NCI-H345 treated with DMSO at 0.1 percent for 48 hours (cell line): ENCODE data around the gene TCIRG1.
"Not testable (repeated sequence)": the region's sequence is repeated elsewhere in the genome, so short reads cannot be mapped to it uniquely, and the experiment has no call there.

Experiments
- DNase-seq: peaks from one replicate; lab custom pipeline; 2025; ENCODE audit not compliant: unreplicated experiment; lab: John Stamatoyannopoulos, UW

The TCIRG1 gene, protein sequence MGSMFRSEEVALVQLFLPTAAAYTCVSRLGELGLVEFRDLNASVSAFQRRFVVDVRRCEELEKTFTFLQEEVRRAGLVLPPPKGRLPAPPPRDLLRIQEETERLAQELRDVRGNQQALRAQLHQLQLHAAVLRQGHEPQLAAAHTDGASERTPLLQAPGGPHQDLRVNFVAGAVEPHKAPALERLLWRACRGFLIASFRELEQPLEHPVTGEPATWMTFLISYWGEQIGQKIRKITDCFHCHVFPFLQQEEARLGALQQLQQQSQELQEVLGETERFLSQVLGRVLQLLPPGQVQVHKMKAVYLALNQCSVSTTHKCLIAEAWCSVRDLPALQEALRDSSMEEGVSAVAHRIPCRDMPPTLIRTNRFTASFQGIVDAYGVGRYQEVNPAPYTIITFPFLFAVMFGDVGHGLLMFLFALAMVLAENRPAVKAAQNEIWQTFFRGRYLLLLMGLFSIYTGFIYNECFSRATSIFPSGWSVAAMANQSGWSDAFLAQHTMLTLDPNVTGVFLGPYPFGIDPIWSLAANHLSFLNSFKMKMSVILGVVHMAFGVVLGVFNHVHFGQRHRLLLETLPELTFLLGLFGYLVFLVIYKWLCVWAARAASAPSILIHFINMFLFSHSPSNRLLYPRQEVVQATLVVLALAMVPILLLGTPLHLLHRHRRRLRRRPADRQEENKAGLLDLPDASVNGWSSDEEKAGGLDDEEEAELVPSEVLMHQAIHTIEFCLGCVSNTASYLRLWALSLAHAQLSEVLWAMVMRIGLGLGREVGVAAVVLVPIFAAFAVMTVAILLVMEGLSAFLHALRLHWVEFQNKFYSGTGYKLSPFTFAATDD

DNA sequence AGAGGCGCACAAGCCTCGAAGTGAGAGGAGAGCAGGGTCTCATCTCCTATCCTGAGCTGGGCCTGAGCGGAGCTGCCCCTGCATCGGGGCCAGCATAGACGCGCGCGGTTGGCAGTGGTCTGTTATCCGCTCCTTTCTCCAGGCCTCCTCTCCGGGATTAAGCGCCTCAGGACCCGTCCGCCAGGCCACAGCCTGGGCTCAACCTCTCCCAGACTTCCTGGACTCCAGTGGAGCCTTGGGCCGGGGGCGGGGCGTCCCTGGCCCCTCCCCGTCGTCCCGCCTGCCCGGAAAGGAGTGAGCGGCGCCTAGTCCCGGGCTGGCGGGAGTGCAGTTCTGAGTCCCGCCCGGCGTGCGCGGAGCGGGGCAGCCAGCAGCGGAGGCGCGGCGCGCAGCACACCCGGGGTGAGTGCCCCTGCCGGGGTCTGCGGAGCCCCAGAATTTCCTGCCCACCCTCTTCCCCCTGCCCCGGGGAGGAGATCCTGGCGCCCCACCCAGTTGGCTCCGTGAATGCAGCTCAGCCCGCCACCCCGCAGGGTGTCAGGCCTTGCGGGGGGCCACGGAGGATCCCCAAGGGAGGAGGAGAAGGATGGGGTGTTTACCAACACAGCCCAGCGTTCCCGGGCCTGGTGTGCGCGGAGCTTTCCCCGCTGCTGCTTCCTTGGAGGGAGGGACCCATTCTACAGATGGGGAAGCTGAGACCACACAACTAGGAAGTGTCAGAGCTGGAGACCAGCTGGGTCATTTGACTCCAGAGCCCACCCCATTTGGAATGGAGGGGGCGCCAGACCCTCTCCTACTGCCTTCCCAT lies at the start of gene TCIRG1:
TSS of gene TCIRG1 (plus strand) at position 308 of the 808 bp plus-strand sequence. CDS start 2,247 bp downstream, outside the sequence.
- DNase-seq, result no peak

DNA sequence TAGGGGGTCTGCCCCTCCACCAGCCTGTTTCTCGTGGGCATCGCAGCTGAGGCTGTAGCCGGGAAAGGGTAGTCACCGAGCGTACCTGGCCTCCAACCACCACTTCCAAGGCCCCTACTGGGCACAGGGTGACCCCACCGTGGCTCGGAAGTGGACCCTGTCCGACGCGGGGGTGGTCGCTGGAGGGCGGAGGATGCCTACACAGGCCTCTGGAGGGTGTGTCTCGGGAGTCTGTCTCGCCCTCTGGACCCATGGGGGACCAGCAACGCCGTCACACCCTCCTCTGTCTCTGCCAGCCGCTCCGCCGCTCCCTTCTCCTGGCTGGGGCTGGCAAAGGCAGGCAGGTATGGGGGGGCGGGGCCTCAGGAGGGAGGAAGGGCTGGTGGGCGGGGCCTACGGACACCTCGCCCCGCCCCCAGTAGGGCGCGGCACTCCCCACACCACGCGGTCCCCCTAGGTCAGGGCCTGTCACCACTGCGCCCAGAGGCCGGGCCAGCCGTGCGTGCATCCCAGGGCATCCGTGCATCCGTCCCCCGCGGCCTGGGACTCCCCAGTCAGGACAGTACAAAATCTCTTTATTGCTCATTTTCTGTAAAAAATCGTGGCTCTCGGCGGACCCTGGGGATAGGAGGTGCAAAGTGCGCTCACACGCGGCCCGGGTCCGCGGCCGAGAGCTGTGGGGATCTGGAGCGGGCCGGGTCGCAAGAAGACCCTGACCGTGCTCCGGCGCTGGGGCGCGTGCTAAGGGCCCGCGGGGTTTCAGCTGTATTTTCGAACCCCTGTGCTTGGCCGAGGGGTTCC lies 48.1 kb upstream of the TCIRG1 start:
- not testable (repeated sequence) for DNase-seq

DNA sequence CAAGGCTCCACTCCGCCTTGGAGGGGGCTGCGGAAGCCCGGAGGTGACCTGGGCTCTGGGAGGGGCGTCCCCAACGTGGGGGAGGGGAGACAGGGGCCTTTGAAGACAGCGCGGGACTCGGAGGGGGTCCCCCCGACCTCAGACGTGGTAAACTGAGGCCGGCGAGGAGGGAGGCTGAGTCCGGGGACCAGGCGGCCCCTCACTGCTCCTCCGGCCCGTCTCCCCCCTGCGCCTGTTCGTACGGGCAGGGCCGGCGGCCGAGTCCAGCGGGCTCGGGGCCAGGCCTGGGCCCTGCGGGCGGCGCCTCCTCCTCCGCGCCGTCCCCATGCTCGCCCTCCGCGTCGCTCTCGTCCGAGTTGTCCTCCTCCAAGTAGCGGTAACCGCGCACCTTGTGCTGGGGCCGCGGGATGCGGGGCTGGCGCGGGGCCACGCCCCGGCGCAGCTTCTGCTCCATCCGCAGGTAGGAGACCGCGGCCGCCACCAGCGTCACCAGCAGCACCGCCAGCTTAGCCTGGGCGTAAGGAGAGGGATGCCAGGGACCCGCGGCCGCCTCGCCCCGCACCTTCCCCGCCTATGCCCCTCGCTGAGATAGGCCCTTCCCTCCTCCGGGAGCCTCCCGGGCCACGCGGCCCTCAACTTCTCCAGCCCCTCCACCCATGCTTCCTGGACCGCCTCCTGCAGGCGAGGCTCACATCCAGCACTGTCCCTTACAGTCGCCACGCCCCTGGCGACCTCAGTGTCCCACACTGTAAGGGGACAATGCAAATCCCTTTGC lies 47.3 kb upstream of the TCIRG1 start:
- not testable (repeated sequence) for DNase-seq

DNA sequence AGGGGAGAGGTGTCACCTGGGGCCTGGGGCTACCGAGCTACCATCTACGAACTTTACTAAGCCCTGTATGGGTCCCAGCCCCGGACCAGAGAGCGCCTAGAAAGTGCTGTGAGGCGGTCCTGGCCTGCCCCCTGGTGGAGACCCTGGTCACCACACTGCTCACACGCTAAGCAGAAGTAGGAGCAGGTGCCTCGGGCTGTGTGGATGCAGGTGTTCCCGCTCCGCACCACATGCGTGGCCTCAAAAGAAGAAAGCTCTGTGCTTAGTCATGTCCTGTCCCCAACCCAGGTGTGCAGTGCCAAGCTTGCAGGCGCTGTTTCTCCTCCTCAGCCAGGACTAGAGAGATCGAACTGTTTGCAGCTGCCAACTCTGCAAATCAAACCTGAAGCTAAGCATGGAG lies 45.0 kb upstream of the TCIRG1 start:
- DNase-seq, result not testable (repeated sequence)

DNA sequence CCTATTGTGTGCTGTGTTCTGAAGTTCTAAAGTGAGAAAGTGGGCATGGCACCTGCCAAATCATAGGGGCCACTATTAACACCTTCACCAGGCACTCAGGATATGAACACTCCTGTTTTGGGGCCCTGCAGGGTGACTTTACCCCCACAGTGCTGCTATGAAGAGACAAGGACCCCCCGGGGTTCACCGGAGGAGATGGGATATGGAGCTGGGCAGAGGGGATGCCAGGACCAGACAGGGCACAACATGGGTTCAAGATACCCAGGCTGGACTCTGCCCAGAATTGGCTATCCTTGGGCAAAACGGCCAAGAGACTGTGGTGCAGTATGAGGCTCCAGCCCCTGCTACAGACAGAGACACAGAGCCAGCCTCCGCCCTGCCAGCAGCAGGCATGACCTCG lies 44.4 kb upstream of the TCIRG1 start:
- not testable (repeated sequence) for DNase-seq

DNA sequence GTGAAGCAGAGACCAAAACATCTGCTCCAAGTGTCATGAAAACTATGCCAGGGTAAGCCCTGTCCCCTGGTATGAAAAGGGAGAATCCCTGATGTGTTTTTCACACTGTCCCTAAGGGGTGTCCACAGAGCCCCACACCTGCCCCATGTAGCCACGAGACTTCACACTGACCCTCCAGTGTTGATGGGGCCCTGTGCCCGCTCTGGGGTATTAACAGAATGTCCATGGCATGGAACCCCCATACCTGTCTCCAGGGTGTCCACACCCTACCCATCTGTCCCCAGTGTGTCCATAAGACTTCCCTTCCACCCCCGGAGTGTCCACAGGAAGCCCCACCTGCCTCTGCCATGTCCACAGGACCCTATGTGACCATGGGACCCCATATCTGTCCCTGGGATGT lies 43.7 kb upstream of the TCIRG1 start:
- DNase-seq, result not testable (repeated sequence)

DNA sequence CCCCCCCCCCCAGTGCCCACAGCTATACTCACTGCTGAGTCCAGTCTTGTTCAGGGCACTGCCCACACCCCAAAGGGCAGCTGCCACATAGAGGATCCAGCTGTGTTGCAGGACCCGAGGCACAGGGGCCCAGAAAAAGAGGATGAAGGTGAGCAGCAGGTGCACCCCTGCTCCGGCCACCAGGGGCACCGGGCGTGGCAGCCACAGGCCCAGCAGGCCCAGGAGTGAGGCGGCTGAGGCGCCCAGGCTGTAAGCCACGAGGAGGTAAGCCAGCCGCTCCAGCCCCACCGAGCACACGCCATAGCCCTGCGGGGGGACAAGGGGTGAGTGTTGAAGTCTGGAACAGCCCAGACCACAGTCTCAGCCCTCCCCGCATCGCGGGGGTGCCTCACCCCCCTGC lies 43.2 kb upstream of the TCIRG1 start:
- DNase-seq, result not testable (repeated sequence)

DNA sequence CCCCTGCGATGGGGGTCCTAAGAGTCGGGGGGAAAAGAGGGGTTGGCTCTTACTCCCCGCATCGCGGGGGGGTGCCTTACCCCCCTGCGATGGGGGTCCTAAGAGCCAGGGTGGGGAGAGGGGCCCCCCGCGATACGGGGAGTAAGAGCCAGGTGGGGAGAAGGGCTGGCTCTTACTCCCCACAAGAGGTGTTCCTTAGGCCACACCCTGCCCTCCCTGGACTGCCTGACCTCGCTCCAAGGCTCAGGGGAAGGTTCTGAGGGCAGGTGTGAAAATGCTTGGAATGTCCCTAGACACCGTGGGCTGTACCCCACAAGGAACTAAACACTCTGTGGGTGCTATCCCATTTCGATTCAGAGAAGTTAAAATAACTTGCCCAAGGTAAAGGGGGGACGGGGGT lies 42.8 kb upstream of the TCIRG1 start:
- no peak for DNase-seq

DNA sequence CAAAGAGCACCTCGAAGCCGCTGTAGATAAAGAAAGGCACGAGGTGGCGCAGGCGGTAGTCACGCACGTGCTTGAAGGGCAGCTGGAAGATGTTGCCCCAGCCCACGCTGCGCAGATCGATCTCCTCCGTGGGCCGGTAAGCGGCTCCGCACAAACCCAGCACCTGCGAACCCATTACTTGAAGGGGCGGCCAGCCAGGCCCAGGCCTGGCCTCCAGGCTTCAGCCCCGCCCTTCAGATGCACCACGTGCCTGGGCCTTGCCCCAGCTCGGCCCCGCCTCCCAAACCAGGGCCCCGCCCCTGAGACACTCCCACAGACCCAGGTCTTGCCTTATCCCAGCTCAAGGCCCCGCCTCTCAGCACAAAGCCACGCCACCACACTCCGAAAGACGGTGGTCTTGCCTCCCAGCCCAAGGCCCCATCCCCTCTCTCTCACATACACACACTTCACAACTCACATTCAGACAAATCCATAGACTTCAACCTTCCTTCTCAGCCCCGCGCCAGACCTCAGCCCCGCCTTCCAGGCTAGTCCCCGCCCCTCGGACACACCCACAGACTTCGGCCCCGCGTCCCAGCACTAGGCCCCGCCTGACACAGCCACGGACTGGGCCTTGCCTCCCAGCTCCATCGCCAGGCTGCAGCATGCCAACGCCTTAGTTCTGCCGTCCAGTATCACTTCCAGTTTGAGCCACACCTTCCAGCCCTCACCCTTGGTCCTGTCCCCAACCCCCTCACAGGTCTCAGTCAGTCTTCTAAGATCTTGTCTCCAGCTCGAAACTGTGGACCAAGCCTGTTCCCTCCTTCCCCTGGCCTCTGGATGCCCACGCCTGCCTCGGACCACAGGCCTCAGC lies 42.0 kb upstream of the TCIRG1 start:
- DNase-seq, result no peak

DNA sequence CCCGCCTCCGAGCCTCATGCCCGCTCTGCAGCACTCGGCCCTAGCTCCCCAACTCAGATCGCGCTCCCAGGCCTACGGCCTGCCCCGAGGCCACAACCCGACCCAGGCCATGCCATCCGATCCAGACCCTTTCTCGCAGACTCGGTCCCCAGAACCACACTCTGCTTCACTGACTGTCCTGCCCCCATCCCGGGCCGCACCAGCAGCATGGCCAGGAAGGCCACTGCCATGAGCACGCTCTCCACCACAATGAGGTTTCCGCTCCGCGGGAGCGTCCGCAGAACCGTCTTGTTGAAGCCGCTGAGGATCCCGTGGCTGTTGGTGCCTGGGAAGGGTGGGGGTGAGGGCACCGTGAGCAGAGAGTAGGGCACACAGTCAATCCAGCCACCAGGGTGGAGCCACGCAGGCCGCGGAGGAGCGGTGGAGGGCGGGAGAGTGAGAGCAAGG lies 41.3 kb upstream of the TCIRG1 start:
- no peak for DNase-seq

DNA sequence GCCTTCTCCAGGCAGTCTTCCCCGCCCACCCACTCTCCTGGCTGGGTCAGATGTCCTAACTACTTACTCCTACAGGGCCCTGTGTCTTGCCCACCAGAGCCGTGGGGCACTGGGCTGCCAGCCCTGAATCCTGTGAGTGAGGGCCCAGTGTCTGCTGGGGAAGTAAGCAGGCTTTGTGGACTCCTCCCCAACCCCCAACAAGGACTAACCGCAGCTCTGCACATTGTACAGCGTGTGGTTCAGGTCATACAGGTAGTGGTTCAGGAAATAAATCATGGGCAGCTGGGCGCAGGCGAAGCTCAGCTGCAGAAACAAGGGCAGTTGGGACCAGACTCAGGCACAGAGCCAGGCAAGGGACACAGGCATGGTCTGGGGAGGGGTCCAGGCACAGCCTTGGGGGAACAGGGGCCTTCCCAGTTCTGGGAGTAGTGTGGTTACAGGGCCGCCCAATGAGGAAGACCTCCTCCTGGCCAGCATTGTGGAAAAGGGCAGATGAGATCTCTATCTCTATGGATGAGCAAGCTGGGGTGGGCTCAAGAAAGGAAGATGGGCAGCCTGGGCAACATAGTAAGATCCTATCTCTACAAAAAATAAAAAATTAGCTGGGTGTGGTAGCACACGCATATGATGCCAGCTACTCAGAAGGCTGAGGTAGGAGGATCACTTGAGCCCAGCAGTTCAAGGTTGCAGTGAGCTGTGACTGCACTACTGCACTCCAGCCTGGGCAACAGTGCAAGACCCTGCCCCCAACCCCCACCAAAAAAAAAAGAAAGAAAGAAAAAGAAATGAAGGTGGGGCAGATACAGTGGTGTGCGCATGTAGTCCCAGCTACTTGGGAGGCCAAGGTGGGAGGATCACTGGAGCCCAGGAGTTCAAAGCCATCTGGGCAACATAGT lies 40.4 kb upstream of the TCIRG1 start:
- DNase-seq, result no peak

DNA sequence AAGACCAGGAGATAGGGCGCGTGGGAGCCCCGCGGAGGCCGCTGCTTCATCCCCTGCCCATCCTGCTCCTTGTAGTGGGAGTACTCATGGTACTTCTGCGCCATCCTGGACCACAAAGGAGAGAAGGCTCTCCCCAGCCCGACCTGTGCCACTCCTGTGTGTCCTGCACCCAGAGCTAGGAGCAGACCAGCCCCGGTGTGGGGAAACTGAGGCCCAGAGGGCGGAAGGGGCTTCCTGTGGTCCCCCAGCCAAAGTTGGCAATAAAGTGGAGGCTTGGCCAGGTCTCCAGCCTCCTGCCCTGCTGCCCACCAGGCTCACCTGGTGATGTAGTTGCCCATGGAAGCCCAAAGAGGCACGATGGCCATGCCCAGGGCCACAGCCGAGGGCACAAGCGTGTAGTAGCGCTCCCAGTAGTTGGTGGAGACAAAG lies 39.6 kb upstream of the TCIRG1 start:
- no peak for DNase-seq

DNA sequence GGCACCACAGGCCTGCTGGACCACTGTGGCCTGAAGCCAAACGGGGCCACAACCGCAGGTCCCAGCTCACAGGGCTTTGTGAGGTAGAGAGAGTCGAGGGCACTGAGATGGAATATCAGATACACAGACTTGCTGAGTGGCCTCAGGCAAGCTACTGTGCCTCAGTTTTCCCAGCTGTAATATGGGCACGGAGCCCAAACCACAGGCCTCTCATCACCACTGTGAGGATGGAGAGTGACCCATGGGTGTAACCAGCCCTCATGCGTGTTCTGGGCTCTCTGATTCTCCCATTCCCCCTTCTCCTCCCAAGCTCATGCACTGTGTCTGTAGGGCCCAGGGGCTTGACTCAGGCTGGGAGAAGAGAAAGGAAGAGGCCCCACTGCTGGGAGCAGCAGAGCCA lies 39.1 kb upstream of the TCIRG1 start:
- no peak for DNase-seq

DNA sequence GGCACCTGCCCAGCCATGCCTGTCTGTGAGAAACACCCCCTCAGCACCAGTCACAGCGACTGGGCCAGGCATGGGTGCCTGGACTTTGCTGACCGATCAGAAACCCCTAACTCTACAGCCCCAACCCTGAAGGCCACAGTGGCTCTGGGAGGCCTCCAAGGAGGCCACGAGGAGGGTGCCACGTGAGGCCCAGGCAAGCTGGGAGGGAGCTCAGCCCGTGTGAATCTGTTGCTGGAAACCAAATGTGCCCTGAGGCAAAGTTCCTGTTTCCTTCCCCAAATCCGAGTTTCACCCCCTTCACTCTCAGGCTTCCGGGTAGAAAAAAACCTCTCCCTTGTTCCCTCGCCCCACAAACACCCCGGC lies 36.3 kb upstream of the TCIRG1 start:
- DNase-seq, result no peak

DNA sequence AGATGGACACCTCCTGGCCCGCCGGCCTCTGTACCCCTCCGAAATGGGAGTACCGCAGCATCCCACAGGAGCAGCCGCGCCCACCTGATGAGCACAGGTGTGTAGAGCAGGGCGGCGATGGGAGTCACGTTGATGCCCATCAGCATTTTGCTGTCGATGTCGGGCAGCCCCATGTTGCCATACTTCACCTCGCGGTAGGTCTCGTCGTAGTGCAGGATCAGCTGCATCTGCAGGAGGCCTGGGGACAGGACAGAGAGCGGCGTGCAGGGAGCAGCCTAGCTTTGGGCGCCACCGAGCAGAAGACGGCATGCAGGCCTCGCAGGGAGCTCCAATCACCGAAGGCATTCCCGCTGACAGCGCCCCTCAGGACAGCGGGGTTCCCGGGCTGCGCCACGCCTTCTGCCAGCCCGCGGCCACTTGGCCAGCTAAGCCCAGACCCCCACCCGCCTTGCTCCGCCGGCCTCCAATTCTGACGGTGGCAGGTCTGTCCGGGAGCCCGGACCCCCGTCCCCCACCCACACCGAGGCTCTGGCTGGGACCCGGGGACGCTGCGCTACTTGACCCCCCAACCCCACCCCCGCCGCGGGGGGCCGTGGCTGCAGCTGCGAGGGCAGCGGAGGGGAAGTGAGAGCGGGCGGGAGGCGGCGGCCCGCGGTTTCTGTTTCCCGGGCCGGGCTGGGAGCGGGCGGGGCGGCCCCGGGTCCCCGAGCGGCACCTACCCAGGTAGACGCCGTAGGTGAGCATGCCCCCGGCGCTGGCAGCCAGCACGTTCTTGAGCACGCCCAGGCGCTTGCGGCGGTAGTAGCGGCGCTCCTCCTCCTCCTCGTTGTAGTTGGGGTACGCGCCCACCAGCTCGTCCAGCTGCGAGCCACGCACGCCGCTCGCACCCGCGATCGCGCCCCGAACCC lies 35.6 kb upstream of the TCIRG1 start:
- no peak for DNase-seq

DNA sequence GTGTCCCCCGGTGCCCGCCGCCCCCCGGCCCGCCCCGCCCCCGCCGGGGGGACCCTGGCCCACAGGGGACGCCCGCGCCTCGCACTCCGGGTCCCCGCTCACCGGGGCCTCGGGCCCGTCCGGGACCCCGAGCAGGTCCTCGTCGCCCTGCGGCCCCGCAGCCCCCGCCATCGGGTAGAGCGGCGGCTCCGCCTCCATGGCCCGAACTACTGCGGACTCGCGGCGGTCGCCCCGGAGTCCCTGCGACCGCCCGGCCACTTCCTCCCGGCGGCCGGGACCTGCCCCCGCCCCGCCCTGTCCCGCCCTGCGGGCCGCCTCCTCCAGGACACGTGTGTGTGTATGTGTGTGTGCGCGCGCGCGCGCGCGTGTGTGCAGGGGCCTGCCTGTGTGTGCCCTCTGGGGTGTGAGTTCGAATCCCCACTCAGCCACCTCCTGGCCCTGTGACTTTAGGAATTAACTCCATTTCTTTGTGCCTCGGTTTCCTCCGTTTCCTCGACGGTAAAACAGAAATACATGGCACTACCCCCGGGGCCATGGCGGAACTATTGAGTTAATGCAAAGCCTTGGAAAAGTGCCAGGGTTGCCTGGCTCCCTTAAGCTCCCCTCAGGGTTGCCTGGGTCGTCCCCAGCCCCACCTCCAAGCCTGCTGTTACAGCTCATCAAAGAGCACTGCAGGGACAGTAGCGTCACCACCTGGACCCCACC lies 34.8 kb upstream of the TCIRG1 start, which contains the start of gene UNC93B1:
TSS of gene UNC93B1 (minus strand) at position 252 of the 705 bp plus-strand sequence. CDS start at position 198, 54 bp downstream.
- DNase-seq, result peak; percentile 43
